IMR-90 (cell line): Measurements from ENCODE around the gene CMIP. TPM values are rescaled to one million over a fixed set of nuclear protein-coding genes. Genes with fewer than 3 reads are reported as not detected.

Source experiments
- ATAC-seq: fragments of 200-7000 bp; cut with Tn5 transposase; 2 replicates; pipeline ENCODE4 v1.9.1; 2020; ENCODE audit warnings: low read depth, mild to moderate bottlenecking, moderate library complexity
- BruUV-seq: library from RNA; stranded (reverse); fragments of 400-500 nt; replicated peaks from 2 replicates; lab custom pipeline; 2021; lab: Mats Ljungman, UMichigan
- CTCF ChIA-PET: fragments of 300-600 bp; formaldehyde crosslinking; extraction: SDS; loops from one replicate; lab custom pipeline; 2021; ENCODE audit warnings: antibody characterized with exemption; lab: Yijun Ruan, JAX
- POLR2A ChIA-PET: fragments of 300-600 bp; sonication (Branson Sonifier 250); formaldehyde crosslinking; loops from one replicate; lab custom pipeline; 2022; ENCODE audit warnings: antibody characterized with exemption; ENCODE audit not compliant: unreplicated experiment; lab: Charles Lee
- DNase-seq: peaks from one replicate; pipeline ENCODE4 v3.0.0; 2013
- H2AFZ ChIP-seq: replicated peaks from 2 replicates; pipeline ENCODE3; 2013; ENCODE audit warnings: low read length, mild to moderate bottlenecking; ENCODE audit not compliant: poor library complexity
- H2AK5ac ChIP-seq: 2 replicates; pipeline ENCODE4 v1.6.1; 2013; ENCODE audit warnings: low read depth, low read length, inconsistent platforms
- H2AK9ac ChIP-seq: replicated peaks from 2 replicates; pipeline ENCODE3; 2013; ENCODE audit warnings: mild to moderate bottlenecking, low read depth, low read length, moderate library complexity; ENCODE audit not compliant: poor library complexity
- H2BK120ac ChIP-seq: 2 replicates; pipeline ENCODE4 v1.6.1; 2013; ENCODE audit warnings: low read depth, low read length, inconsistent platforms
- H2BK15ac ChIP-seq: 3 replicates; pipeline ENCODE4 v1.6.1; 2013; ENCODE audit warnings: low read depth, low read length, inconsistent platforms
- H2BK20ac ChIP-seq: 2 replicates; pipeline ENCODE4 v1.6.1; 2013; ENCODE audit warnings: low read depth, mild to moderate bottlenecking, inconsistent platforms, low read length, moderate library complexity
- H2BK5ac ChIP-seq: 2 replicates; pipeline ENCODE4 v1.6.1; 2013; ENCODE audit warnings: mild to moderate bottlenecking, low read depth, low read length, inconsistent platforms; ENCODE audit not compliant: poor library complexity, severe bottlenecking
- H3K14ac ChIP-seq: replicated peaks from 2 replicates; pipeline ENCODE4 v1.6.1; 2013; ENCODE audit warnings: low read depth, low read length, inconsistent platforms
- H3K18ac ChIP-seq: 2 replicates; pipeline ENCODE4 v1.6.1; 2013; ENCODE audit warnings: low read depth, low read length, control low read depth
- H3K23ac ChIP-seq: 2 replicates; pipeline ENCODE4 v1.6.1; 2013; ENCODE audit warnings: low read depth, low read length, inconsistent platforms
- H3K27ac ChIP-seq: 2 replicates; pipeline ENCODE4 v1.5.1; 2013; ENCODE audit warnings: mild to moderate bottlenecking, control low read depth, low read length; ENCODE audit not compliant: insufficient read depth
- H3K27me3 ChIP-seq: 2 replicates; pipeline ENCODE4 v1.6.1; 2013; ENCODE audit warnings: low read length; ENCODE audit not compliant: control insufficient read depth, insufficient read depth
- H3K36me3 ChIP-seq: 2 replicates; pipeline ENCODE4 v1.6.1; 2013; ENCODE audit warnings: low read length, mixed read lengths; ENCODE audit not compliant: control insufficient read depth, insufficient read depth
- H3K4ac ChIP-seq: 2 replicates; pipeline ENCODE4 v1.6.1; 2013; ENCODE audit warnings: low read depth, low read length, inconsistent platforms
- H3K4me1 ChIP-seq: 2 replicates; pipeline ENCODE4 v1.6.1; 2013; ENCODE audit warnings: low read length, mixed read lengths; ENCODE audit not compliant: control insufficient read depth, insufficient read depth
- H3K4me2 ChIP-seq: 2 replicates; pipeline ENCODE4 v1.6.1; 2013; ENCODE audit warnings: low read depth, mild to moderate bottlenecking, control low read depth, low read length, moderate library complexity
- H3K4me3 ChIP-seq: 2 replicates; pipeline ENCODE4 v1.5.1; 2013; ENCODE audit warnings: low read depth, mild to moderate bottlenecking, control low read depth, low read length, moderate library complexity; ENCODE audit not compliant: insufficient read depth
- H3K56ac ChIP-seq: 2 replicates; pipeline ENCODE4 v1.6.1; 2013; ENCODE audit warnings: low read length, inconsistent platforms; ENCODE audit not compliant: insufficient read depth; ENCODE audit errors: extremely low read depth
- H3K79me1 ChIP-seq, 2 experiments: 2 replicates each; pipeline ENCODE4 v1.6.1; 2013; ENCODE audit warnings: low read length in 2 of 2, inconsistent platforms in 1 of 2, low read depth in 1 of 2
- H3K9ac ChIP-seq: 2 replicates; pipeline ENCODE4 v1.6.1; 2013; ENCODE audit warnings: low read depth, low read length, control low read depth
- H3K9me1 ChIP-seq: 2 replicates; pipeline ENCODE4 v1.6.1; 2013; ENCODE audit warnings: low read length, inconsistent platforms; ENCODE audit not compliant: insufficient read depth
- H3K9me3 ChIP-seq: 2 replicates; pipeline ENCODE4 v1.6.1; 2013; ENCODE audit warnings: low read length; ENCODE audit not compliant: control insufficient read depth, insufficient read depth
- H4K20me1 ChIP-seq: 2 replicates; pipeline ENCODE4 v1.6.1; 2013; ENCODE audit warnings: low read length, inconsistent platforms; ENCODE audit not compliant: insufficient read depth
- H4K5ac ChIP-seq: 2 replicates; pipeline ENCODE4 v1.6.1; 2013; ENCODE audit warnings: mild to moderate bottlenecking, low read depth, low read length, control low read depth
- H4K8ac ChIP-seq, 2 experiments: 2 replicates each; pipeline ENCODE4 v1.6.1; 2013; ENCODE audit warnings: low read depth in 2 of 2, low read length in 2 of 2, control low read depth in 1 of 2, inconsistent platforms in 1 of 2
- H4K91ac ChIP-seq: 2 replicates; pipeline ENCODE4 v1.6.1; 2013; ENCODE audit warnings: low read depth, low read length, inconsistent platforms; ENCODE audit not compliant: insufficient read depth
- CEBPB ChIP-seq: IDR thresholded peaks from 2 replicates; pipeline ENCODE4 v1.6.1; 2012; ENCODE audit warnings: low read depth, low read length, improper control_type of control experiment
- CHD1 ChIP-seq: IDR thresholded peaks from 2 replicates; pipeline ENCODE4 v1.6.1; 2012; ENCODE audit warnings: low read depth, low read length, improper control_type of control experiment
- MAZ ChIP-seq: IDR thresholded peaks from 2 replicates; pipeline ENCODE4 v1.6.1; 2012; ENCODE audit warnings: low read depth, mild to moderate bottlenecking, low read length, improper control_type of control experiment, moderate library complexity, borderline replicate concordance
- NFE2L2 ChIP-seq: fragments of 150-350 bp; IDR thresholded peaks from 2 replicates; pipeline ENCODE4 v1.6.1; 2016; ENCODE audit warnings: low read depth, mild to moderate bottlenecking, low read length
- POLR2A ChIP-seq: IDR thresholded peaks from 2 replicates; pipeline ENCODE4 v1.6.1; 2012; ENCODE audit warnings: mild to moderate bottlenecking, low read depth, low read length
- RCOR1 ChIP-seq: IDR thresholded peaks from 2 replicates; pipeline ENCODE4 v1.6.1; 2012; ENCODE audit warnings: mild to moderate bottlenecking, low read length, improper control_type of control experiment; ENCODE audit not compliant: insufficient replicate concordance
- USF2 ChIP-seq: fragments of 150-350 bp; IDR thresholded peaks from 2 replicates; pipeline ENCODE4 v1.6.1; 2017; ENCODE audit warnings: mild to moderate bottlenecking, antibody characterized with exemption, low read length, low read depth
- WGBS, 2 experiments: methylation state at CpG; one replicate each; pipeline versions ENCODE4 v1.1.5 to v1.1.7; 2013; ENCODE audit warnings: missing lambda C conversion rate in 2 of 2; ENCODE audit not compliant: insufficient read length in 1 of 2; ENCODE audit errors: extremely low coverage in 2 of 2; 5-methylcytosine and 5-hydroxymethylcytosine counted together
- dilution Hi-C: fragments of 300-500 bp; cut with HindIII; formaldehyde crosslinking; loops from one replicate; pipeline ENCODE4 v1.14.3; 2018; ENCODE audit warnings: low sequenced_read_pairs; ENCODE audit not compliant: unreplicated experiment
- in situ Hi-C: fragments of 300-500 bp; cut with MboI; formaldehyde crosslinking; loops from 3 replicates; pipeline ENCODE4 v1.14.3; 2019; ENCODE audit warnings: low sequenced_read_pairs, inconsistent platforms, mixed read lengths
- intact Hi-C: fragments of 100-400 bp; cut with micrococcal nuclease; formaldehyde crosslinking; loops from 2 replicates; pipeline ENCODE4 v1.10.0; 2022
- polyA plus RNA-seq, 3 experiments: library from polyadenylated mRNA; depleted of rRNA; stranded (reverse); fragments of >200 nt; gene quantifications; 2 replicates each; pipeline ENCODE4 v1.2.3, GENCODE V29; 2012; ENCODE audit warnings: low replicate concordance in 1 of 3
- total RNA-seq: library from RNA; depleted of rRNA; stranded (reverse); fragments of >200 nt; gene quantifications from 2 replicates; pipeline ENCODE4 v1.2.3, GENCODE V29; 2012

CMIP gene
- total and polyA plus RNA-seq, 2 of the 4 experiments (the other 2 are of a cell fraction), result 3.2 to 11.6 TPM

- ATAC-seq (no peak), DNase-seq (no peak)
- H3K4me1 ChIP-seq, result peaks cover 7% of the 10 kb centered on the region
- dilution Hi-C loops (no loop called here), intact Hi-C loops (loop anchor here (5.0 kb wide), 1 partner anchor 513 kb away; no protein-coding TSS in a partner anchor), in situ Hi-C loops (loop anchor here (5.0 to 10.0 kb wide), 2 partner anchors 98 to 515 kb away; no protein-coding TSS in a partner anchor)
- no peak overlapping the region for H2BK20ac ChIP-seq
- no peak overlapping the region for H3K27ac ChIP-seq
- no peak overlapping the region for H3K9ac ChIP-seq
- no peaks in the 10 kb centered on the region for H3K79me1 ChIP-seq
- WGBS, 2 experiments, result no CpG with 5 or more reads among the region's 2 CpGs
- no peak for TF ChIP-seq CEBPB
- no peak for TF ChIP-seq CHD1
- no peak for TF ChIP-seq MAZ
- TF ChIP-seq NFE2L2, result no peak
- no peak for TF ChIP-seq RCOR1
- no peak for TF ChIP-seq POLR2A
- no peak for TF ChIP-seq USF2
- peaks cover 7% of the 10 kb centered on the region; the same call in 1 of the 2 replicates for H4K20me1 ChIP-seq
- H2AK9ac ChIP-seq, result no peak overlapping the region
- no peaks in the 10 kb centered on the region for H3K36me3 ChIP-seq
- no peak overlapping the region for H3K4me2 ChIP-seq
- H2BK15ac ChIP-seq, result peak overlapping the region; percentile 40; the same call in 1 of the 3 replicates
- no TSS peak for BruUV-seq
- peaks cover 3% of the 10 kb centered on the region; the same call in 1 of the 2 replicates for H3K9me1 ChIP-seq
- no peak overlapping the region for H4K91ac ChIP-seq
- H3K14ac ChIP-seq, result no peak overlapping the region
- H3K4ac ChIP-seq, result no peak overlapping the region
- no peak overlapping the region for H3K23ac ChIP-seq
- H3K27me3 ChIP-seq, result peaks cover 43% of the 10 kb centered on the region
- H3K4me3 ChIP-seq, result no peak overlapping the region
- no peak overlapping the region for H4K5ac ChIP-seq
- no peak overlapping the region for H3K56ac ChIP-seq
- no peak overlapping the region for H2BK5ac ChIP-seq
- no peak overlapping the region for H4K8ac ChIP-seq
- H3K9me3 ChIP-seq, result no peaks in the 10 kb centered on the region
- CTCF ChIA-PET, result no interaction called here
- no peak overlapping the region for H2AK5ac ChIP-seq
- no peak overlapping the region for H2AFZ ChIP-seq
- no peak overlapping the region for H3K18ac ChIP-seq
- no peak overlapping the region for H2BK120ac ChIP-seq
- POLR2A ChIA-PET, result no interaction called here
These were observed 275.4 kb downstream of the CMIP start for GRCh38 chr16:81719993-81720392.
